GM12878 (cell line): Measurements from ENCODE around the gene SPOCK1. TPM values are rescaled to one million over a fixed set of nuclear protein-coding genes. Genes with fewer than 3 reads are reported as not detected.

ENCODE experiments used
- ATAC-seq: fragments of 200-7000 bp; cut with Tn5 transposase; 3 replicates; pipeline ENCODE4 v1.9.1; 2020; ENCODE audit warnings: mild to moderate bottlenecking, moderate library complexity
- BruUV-seq: library from RNA; stranded (reverse); fragments of 400-500 nt; replicated peaks from 2 replicates; lab custom pipeline; 2021; lab: Mats Ljungman, UMichigan
- CTCF ChIA-PET: fragments of 300-600 bp; sonication (Branson Sonifier 250); formaldehyde crosslinking; extraction: SDS; loops from one replicate; lab custom pipeline; 2021; ENCODE audit warnings: inconsistent platforms; lab: Yijun Ruan, JAX
- POLR2A ChIA-PET: fragments of 350-600 bp; formaldehyde crosslinking; extraction: SDS; loops from one replicate; lab custom pipeline; 2021; ENCODE audit warnings: inconsistent platforms; lab: Charles Lee
- RAD21 ChIA-PET: fragments of 300-600 bp; sonication (Branson Sonifier 250); formaldehyde crosslinking; loops from one replicate; lab custom pipeline; 2023; ENCODE audit warnings: antibody characterized with exemption; ENCODE audit not compliant: unreplicated experiment; lab: Charles Lee
- SMC1A ChIA-PET: fragments of 300-600 bp; sonication (Branson Sonifier 250); formaldehyde crosslinking; loops from one replicate; lab custom pipeline; 2023; ENCODE audit not compliant: unreplicated experiment, uncharacterized antibody; lab: Charles Lee
- DNase-seq: peaks from one replicate; pipeline ENCODE4 v3.0.0-alpha.2; 2011; ENCODE audit warnings: low read depth, low spot score
- FAIRE-seq: peaks from 3 replicates; lab custom pipeline; 2011; peaks lifted over from hg19 to GRCh38; lab: Jason Lieb, UNC
- H2AFZ ChIP-seq: 2 replicates; pipeline ENCODE4 v1.6.0; 2011; ENCODE audit warnings: low read depth, low read length, control low read depth; ENCODE audit not compliant: control insufficient read depth
- H3K27ac ChIP-seq: 2 replicates; pipeline ENCODE4 v1.5.1; 2011; ENCODE audit warnings: control low read depth; ENCODE audit not compliant: control insufficient read depth, insufficient read depth
- H3K27me3 ChIP-seq, 2 experiments: replicated peaks in 1 of 2; 2 replicates each; pipeline versions ENCODE4 v1.6.0 to v1.6.1; 2011; ENCODE audit warnings: low read length in 1 of 2; ENCODE audit not compliant: control insufficient read depth in 2 of 2, insufficient read depth in 2 of 2
- H3K36me3 ChIP-seq, 2 experiments: 2 replicates each; pipeline ENCODE4 v1.5.1; 2011; ENCODE audit warnings: low read length in 1 of 2; ENCODE audit not compliant: control insufficient read depth in 2 of 2, insufficient read depth in 2 of 2
- H3K4me1 ChIP-seq: 2 replicates; pipeline ENCODE4 v1.6.1; 2011; ENCODE audit warnings: mild to moderate bottlenecking, low read length, moderate library complexity, mixed read lengths; ENCODE audit not compliant: control insufficient read depth, insufficient read depth
- H3K4me2 ChIP-seq: 2 replicates; pipeline ENCODE4 v1.6.0; 2011; ENCODE audit warnings: control low read depth; ENCODE audit not compliant: control insufficient read depth, insufficient read depth
- H3K4me3 ChIP-seq: fragments of 200-600 bp; sonication (generic); 2 replicates; pipeline ENCODE4 v1.5.1; 2016
- H3K79me2 ChIP-seq: 2 replicates; pipeline ENCODE4 v1.6.0; 2011; ENCODE audit warnings: low read length; ENCODE audit not compliant: control insufficient read depth, insufficient read depth
- H3K9ac ChIP-seq: 2 replicates; pipeline ENCODE4 v1.8.0; 2011; ENCODE audit warnings: low read length, control low read depth, mixed read lengths; ENCODE audit not compliant: control insufficient read depth, insufficient read depth
- H3K9me3 ChIP-seq: replicated peaks from 3 replicates; pipeline ENCODE4 v1.5.1; 2011; ENCODE audit warnings: mild to moderate bottlenecking, low read length; ENCODE audit not compliant: control insufficient read depth, insufficient read depth
- H4K20me1 ChIP-seq: 2 replicates; pipeline ENCODE4 v1.6.0; 2011; ENCODE audit not compliant: control insufficient read depth, insufficient read depth
- ATF3 ChIP-seq: IDR thresholded peaks from 2 replicates; pipeline ENCODE4 v1.6.1; 2011; ENCODE audit warnings: low read depth, mild to moderate bottlenecking, low read length, moderate library complexity, borderline replicate concordance; ENCODE audit errors: extremely low read depth
- E2F4 ChIP-seq: IDR thresholded peaks from 2 replicates; pipeline ENCODE4 v1.6.1; 2012; ENCODE audit warnings: low read depth, low read length, improper control_type of control experiment
- EGR1 ChIP-seq, 2 experiments: IDR thresholded peaks; 1 replicate in 1 of 2; 2 replicates in 1 of 2; pipeline ENCODE4 v1.6.1; 2011 to 2012; ENCODE audit warnings: low read depth in 2 of 2, low read length in 2 of 2, borderline replicate concordance in 1 of 2, mild to moderate bottlenecking in 1 of 2, moderate library complexity in 1 of 2
- EP300 ChIP-seq, 2 experiments: fragments of 150-350 bp in 1 of 2; IDR thresholded peaks; 2 replicates each; pipeline ENCODE4 v1.6.1; 2011 to 2012; ENCODE audit warnings: low read depth in 2 of 2, low read length in 2 of 2, borderline replicate concordance in 1 of 2, improper control_type of control experiment in 1 of 2, inconsistent platforms in 1 of 2; ENCODE audit not compliant: control insufficient read depth in 1 of 2
- IRF4 ChIP-seq: IDR thresholded peaks from 2 replicates; pipeline ENCODE4 v1.6.1; 2011; ENCODE audit warnings: low read depth, low read length
- KLF5 ChIP-seq: fragments of 450-650 bp; IDR thresholded peaks from 2 replicates; pipeline ENCODE4 v1.6.1; 2014; ENCODE audit warnings: mild to moderate bottlenecking; ENCODE audit not compliant: partially characterized antibody
- SMARCA5 ChIP-seq: fragments of 450-650 bp; IDR thresholded peaks from 2 replicates; pipeline ENCODE4 v1.6.1; 2017; ENCODE audit warnings: mild to moderate bottlenecking
- ZNF687 ChIP-seq: fragments of 450-650 bp; IDR thresholded peaks from 2 replicates; pipeline ENCODE4 v1.6.1; 2017; ENCODE audit warnings: mild to moderate bottlenecking, moderate library complexity
- WGBS: methylation state at CpG from one replicate; pipeline ENCODE4 v1.1.6; 2016; ENCODE audit warnings: low lambda C conversion rate; ENCODE audit not compliant: insufficient replicate concordance, insufficient coverage; ENCODE audit errors: missing lambda C conversion rate; 5-methylcytosine and 5-hydroxymethylcytosine counted together
- in situ Hi-C: fragments of 300-500 bp; cut with MboI; formaldehyde crosslinking; loops from 9 replicates; pipeline ENCODE4 v1.14.3; 2018; ENCODE audit warnings: mixed read lengths
- intact Hi-C: fragments of 100-400 bp; cut with micrococcal nuclease; formaldehyde crosslinking; loops from one replicate; pipeline ENCODE4 v1.14.2; 2022; ENCODE audit not compliant: unreplicated experiment
- polyA plus RNA-seq, 11 experiments: library from polyadenylated mRNA; depleted of rRNA in 4 of 11; unstranded in 6 of 11; stranded (reverse) in 5 of 11; fragments of >200 nt; fragmentation: Nextera tagmentation in 4 of 11; fragmentation: Illumina TruSeq in 1 of 11; extraction: Ambion mirVana in 4 of 11; extraction: Trizol in 1 of 11; gene quantifications; 1 replicate in 1 of 11; 2 replicates in 10 of 11; pipeline versions ENCODE4 v1.2.1 to v1.2.3, GENCODE V29; 2011 to 2016; ENCODE audit warnings: inconsistent platforms in 2 of 11, missing spikeins in 2 of 11, low read depth in 1 of 11
- total RNA-seq, 4 experiments: library from RNA; depleted of rRNA in 3 of 4; stranded (reverse); fragments of >200 nt in 3 of 4; fragmentation: Illumina TruSeq in 1 of 4; extraction: Trizol in 1 of 4; gene quantifications; 2 replicates each; pipeline versions ENCODE4 v1.2.1 to v1.2.3, GENCODE V29; 2013 to 2021

The SPOCK1 gene
- total and polyA plus RNA-seq, 10 of the 15 experiments (the other 5 are each of a cell fraction or from before 2014, with no cell fraction given) = 0.06 to 0.68 (median 0.25) TPM; not detected in 3

GRCh38 chr5:137361280-137361679, 137.8 kb downstream of the SPOCK1 start:
- RAD21 ChIA-PET = no interaction called here

GRCh38 chr5:137360607-137361006, 138.5 kb downstream of the SPOCK1 start:
- H3K9ac ChIP-seq = no peak overlapping the region
- no peak overlapping the region for H3K27ac ChIP-seq
- CTCF ChIA-PET = no interaction called here
- RAD21 ChIA-PET = no interaction called here
- no peaks in the 10 kb centered on the region for H3K9me3 ChIP-seq
- BruUV-seq = no TSS peak
- no peaks in the 10 kb centered on the region for H3K79me2 ChIP-seq
- SMC1A ChIA-PET = no interaction called here
- H3K4me3 ChIP-seq = no peak overlapping the region
- H3K27me3 ChIP-seq = no peaks in the 10 kb centered on the region
- in situ Hi-C loops (no loop called here), intact Hi-C loops (no loop called here)
- H3K36me3 ChIP-seq = no peaks in the 10 kb centered on the region
- no peaks in the 10 kb centered on the region for H4K20me1 ChIP-seq
- no peaks in the 10 kb centered on the region for H3K4me1 ChIP-seq
- no peak overlapping the region for H3K4me2 ChIP-seq
- FAIRE-seq (no peak), DNase-seq (no peak), ATAC-seq (no peak)
- H2AFZ ChIP-seq = no peak overlapping the region
- POLR2A ChIA-PET = no interaction called here
- no peak for TF ChIP-seq ZNF687
- no peak for TF ChIP-seq EP300 (IDR thresholded peaks at IDR 0.05; ENCODE audit: borderline replicate concordance in 1 of 2, control insufficient read depth in 1 of 2, low read depth in 2 of 2, low read length in 2 of 2)
- no peak for TF ChIP-seq KLF5
- no peak for TF ChIP-seq ATF3

More at GRCh38 chr5:137361280-137361679, 137.8 kb downstream of the SPOCK1 start:
- Histone ChIP-seq H3K4me2 (no peak overlapping the region), H2AFZ (no peak overlapping the region), H3K79me2 (no peaks in the 10 kb centered on the region), H3K4me1 (no peaks in the 10 kb centered on the region), H3K27me3 (no peaks in the 10 kb centered on the region), H3K9ac (no peak overlapping the region), H3K36me3 (no peaks in the 10 kb centered on the region), H4K20me1 (no peaks in the 10 kb centered on the region), H3K9me3 (no peaks in the 10 kb centered on the region), H3K27ac (no peak overlapping the region), H3K4me3 (no peak overlapping the region)
- no peak for FAIRE-seq
- intact Hi-C loops = no loop called here
- WGBS = 0% methylated on average over 2 of the region's 2 CpGs
- no TSS peak for BruUV-seq
- DNase-seq = no peak
- ChIA-PET SMC1A (no interaction called here), POLR2A (no interaction called here), CTCF (no interaction called here)
- TF ChIP-seq IRF4 = no peak
- no peak for TF ChIP-seq SMARCA5
- TF ChIP-seq EGR1 (IDR thresholded peaks at IDR 0.05; ENCODE audit: borderline replicate concordance in 1 of 2, low read depth in 2 of 2, low read length in 2 of 2) = no peak
- TF ChIP-seq E2F4 = no peak
- no peak for ATAC-seq
- in situ Hi-C loops = no loop called here
